Ectodermal cell (in vitro differentiated cells): Measurements from ENCODE around the gene HCN4.

Experiments
- H3K27ac ChIP-seq: 2 replicates; pipeline ENCODE4 v1.7.0; 2013; ENCODE audit warnings: mild to moderate bottlenecking, low read depth, low read length; ENCODE audit not compliant: insufficient read depth, poor library complexity, severe bottlenecking
- H3K27me3 ChIP-seq: 2 replicates; pipeline ENCODE4 v1.7.0; 2013; ENCODE audit warnings: mild to moderate bottlenecking, low read length; ENCODE audit not compliant: insufficient read depth, control insufficient read depth, poor library complexity, severe bottlenecking
- H3K36me3 ChIP-seq: one replicate; pipeline ENCODE4 v1.7.0; 2013; ENCODE audit warnings: low read length; ENCODE audit not compliant: control insufficient read depth, insufficient read depth
- H3K4me1 ChIP-seq: one replicate; pipeline ENCODE4 v1.7.0; 2013; ENCODE audit warnings: low read length; ENCODE audit not compliant: control insufficient read depth, insufficient read depth
- H3K4me3 ChIP-seq: 2 replicates; pipeline ENCODE4 v1.7.0; 2013; ENCODE audit warnings: low read depth, low read length, control low read depth; ENCODE audit not compliant: insufficient read depth
- H3K9me3 ChIP-seq: 2 replicates; pipeline ENCODE4 v1.7.0; 2013; ENCODE audit warnings: mild to moderate bottlenecking, low read length, moderate library complexity; ENCODE audit not compliant: control insufficient read depth
- WGBS, 2 experiments: methylation state at CpG; one replicate each; pipeline ENCODE4 v1.1.7; 2013; ENCODE audit warnings: missing lambda C conversion rate in 2 of 2; 5-methylcytosine and 5-hydroxymethylcytosine counted together

Gene HCN4

DNA sequence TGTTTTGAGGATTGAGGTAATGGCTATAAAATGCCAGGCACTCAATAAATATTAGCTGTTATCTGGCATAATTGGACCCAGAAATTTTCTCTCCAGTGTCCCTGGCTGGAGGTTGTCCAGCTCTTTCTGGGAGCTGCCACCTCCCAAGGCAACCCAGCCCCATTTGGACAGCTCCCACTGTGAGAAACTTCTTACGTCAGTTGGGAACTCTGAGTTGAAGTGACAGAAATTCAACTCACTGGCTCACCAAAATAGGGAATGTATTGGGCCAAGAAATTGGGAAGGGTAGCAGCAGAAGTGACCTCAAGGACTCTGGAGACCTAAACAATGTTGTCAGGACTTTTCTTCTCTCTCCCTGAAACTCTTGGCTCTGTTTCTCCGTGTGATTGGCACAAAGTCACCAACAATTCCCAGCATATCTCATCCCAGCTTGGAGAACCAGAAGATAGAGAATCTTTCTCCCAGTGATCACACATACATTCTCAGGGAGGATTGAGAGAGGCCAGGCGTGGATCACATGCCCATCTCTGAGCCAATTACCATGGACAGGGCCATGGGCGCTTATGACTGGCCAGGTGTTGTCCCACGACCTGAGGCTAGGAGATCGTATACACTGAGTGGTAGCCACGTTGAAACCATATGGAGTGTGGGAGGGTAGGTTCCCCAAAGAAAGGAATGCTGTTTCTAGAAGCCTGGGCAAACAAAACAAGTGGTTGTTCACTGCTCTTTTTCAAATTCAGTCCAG, 22.5 kb upstream of the HCN4 start:
- Histone ChIP-seq H3K4me1 (no peaks in the 10 kb centered on the region), H3K9me3 (no peaks in the 10 kb centered on the region), H3K36me3 (no peaks in the 10 kb centered on the region), H3K27me3 (no peaks in the 10 kb centered on the region), H3K27ac (no peak overlapping the region), H3K4me3 (no peak overlapping the region)
- WGBS, 2 experiments = 89 to 91% methylated on average over 7 of the region's 7 CpGs

DNA sequence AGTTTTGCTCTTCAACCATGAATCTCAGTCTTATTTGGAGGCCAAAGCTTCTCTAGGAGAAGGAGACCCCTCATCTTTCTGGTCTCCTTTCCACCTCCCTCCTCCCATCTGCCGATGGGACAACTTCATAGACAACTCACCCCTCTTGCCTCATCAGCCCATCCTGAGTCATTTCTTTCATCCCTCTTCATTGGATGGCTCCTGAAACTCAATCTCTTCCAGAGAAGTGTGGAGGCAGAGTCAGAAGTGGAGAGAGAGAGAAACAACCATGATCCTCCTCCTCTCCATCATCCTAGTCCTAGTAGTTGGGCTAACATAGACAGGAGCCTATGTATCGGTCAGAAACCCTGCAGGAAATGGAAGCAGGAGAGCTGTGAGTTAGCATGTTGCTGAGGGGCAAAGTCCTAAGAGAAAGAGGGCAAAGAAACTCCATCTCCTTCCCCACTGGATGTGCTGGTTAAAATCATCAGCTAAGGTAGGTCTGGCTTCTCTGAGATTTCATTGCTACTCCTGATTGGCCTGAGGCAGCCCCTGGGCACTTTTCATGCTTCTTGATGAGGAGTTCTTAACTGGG, 21.3 kb upstream of the HCN4 start:
- Histone ChIP-seq H3K36me3 (no peaks in the 10 kb centered on the region), H3K27ac (no peak overlapping the region), H3K4me1 (no peaks in the 10 kb centered on the region), H3K4me3 (no peak overlapping the region), H3K27me3 (no peaks in the 10 kb centered on the region), H3K9me3 (no peaks in the 10 kb centered on the region)
- WGBS, 2 experiments = 93 to 100% methylated on average over 2 of the region's 2 CpGs

DNA sequence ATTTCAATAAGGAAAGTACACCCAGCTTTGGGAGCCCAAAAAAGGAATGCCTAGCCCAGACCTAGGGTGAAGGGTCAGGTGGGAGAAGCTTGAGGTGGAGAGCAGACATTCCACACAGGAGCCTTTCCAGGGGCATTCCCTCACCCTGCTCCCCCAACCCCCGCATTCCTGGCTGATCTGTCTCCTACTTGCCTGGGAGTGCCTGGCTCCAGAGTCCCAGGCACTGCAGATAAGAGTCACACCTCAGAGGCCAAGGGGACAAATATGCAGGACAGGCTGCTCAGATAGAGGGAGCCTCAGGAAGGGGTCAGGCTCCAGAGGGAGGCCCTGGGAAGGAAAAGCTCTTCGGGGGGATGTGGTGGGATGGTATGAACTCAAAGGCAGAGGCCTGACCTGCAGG, 20.8 kb upstream of the HCN4 start:
- H3K27ac ChIP-seq = no peak overlapping the region
- no peaks in the 10 kb centered on the region for H3K4me1 ChIP-seq
- H3K27me3 ChIP-seq = no peaks in the 10 kb centered on the region
- H3K36me3 ChIP-seq = no peaks in the 10 kb centered on the region
- no peaks in the 10 kb centered on the region for H3K9me3 ChIP-seq
- 86 to 90% methylated on average over 2 of the region's 2 CpGs for WGBS, 2 experiments
- H3K4me3 ChIP-seq = no peak overlapping the region

DNA sequence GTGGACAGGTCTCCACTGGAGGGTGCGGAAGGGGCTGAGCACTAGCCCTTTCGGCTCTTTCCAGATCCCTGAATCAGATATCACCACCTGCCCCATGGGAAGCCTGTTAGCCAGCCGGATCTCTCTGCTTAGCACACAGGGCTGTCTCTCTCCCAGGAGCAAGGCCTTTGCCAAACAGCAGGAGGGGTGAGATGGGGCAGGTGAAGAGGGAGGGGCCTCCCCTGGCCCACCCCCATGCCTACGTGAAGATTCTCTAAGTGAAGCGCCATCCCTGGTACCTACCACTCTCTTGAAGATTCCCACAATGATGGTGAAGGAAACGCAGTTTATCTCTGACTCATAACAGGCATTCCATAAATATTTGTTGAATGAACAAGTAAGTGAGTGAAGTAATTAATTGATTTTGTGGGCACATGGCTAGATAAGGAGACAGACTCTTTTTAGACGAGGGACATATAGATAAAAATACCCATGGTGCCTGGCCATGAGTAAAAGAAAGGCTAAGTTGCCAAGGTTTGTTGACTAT, 19.6 kb upstream of the HCN4 start:
- 71 to 81% methylated on average over 7 of the region's 7 CpGs for WGBS, 2 experiments
- Histone ChIP-seq H3K27me3 (no peaks in the 10 kb centered on the region), H3K9me3 (no peaks in the 10 kb centered on the region), H3K4me1 (no peaks in the 10 kb centered on the region), H3K36me3 (no peaks in the 10 kb centered on the region), H3K27ac (no peak overlapping the region), H3K4me3 (no peak overlapping the region)

DNA sequence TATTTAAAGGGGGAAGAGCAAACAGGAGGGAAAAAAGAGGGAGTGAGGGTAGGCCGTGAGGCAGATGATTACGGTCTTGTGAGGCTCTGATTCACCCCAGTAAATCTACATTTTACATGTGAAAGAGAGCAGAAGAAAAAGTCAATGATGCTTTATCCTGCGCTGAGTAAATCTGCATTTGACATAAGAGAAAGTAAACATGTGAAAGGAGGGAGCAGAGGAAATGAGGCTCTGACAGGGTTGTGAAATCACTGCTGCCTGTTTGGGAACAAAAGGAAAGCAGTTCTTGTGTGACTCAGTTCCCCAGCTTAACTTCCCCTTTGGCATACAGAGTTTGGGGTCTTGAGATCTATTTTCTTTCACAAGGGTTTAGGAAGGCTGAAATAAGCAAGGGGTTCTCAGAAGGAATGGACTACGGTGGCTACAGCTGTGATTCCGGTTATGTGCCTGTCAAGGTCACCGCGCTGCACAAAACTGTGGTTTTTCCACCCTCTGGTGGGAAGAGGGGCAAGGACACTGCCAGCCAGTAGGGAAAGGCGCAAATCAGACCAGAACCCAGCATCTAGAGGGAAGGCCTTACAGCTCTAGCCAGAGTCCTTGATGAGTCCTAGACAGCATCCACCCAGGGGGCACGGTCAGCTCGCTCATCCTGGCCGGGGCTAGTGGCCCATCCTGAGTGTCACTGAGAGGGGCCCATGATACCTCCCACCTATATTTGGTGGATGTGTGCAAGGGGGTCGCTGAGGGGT, 18.9 kb upstream of the HCN4 start:
- no peaks in the 10 kb centered on the region for H3K27me3 ChIP-seq
- no peaks in the 10 kb centered on the region for H3K36me3 ChIP-seq
- 56 to 60% methylated on average over 12 of the region's 12 CpGs for WGBS, 2 experiments
- H3K27ac ChIP-seq = no peak overlapping the region
- H3K9me3 ChIP-seq = no peaks in the 10 kb centered on the region
- no peaks in the 10 kb centered on the region for H3K4me1 ChIP-seq
- no peak overlapping the region for H3K4me3 ChIP-seq

DNA sequence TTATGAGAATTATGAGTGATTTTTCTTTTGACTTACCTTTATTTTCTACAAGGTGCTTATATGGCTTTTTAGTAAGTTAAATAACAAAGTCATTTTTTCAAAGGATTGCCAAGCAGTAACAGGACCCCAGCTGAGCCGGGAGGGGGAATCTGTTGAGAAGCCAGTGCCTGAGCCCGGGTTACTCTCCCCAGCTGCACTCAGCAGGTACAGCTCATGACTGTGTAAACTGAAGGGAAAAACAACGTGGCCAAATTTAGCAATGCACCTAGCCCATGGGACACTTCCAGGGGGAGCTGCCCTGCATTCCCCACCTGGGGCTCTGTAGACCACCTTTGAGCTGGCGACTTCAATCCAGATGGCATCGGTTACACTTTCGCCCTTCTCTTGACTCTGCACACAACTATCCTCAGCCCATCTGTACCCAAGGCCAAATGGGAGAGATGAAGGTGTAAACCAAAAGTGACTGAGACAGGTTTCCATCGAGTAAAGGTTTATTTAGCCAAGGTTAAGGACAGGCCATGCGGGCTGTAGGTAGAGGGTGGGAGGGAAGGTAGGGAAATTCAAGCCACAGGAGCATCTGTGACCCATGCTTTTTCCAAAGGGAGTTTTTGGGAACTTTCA, 18.2 kb upstream of the HCN4 start:
- no peak overlapping the region for H3K27ac ChIP-seq
- H3K36me3 ChIP-seq = no peaks in the 10 kb centered on the region
- no peak overlapping the region for H3K4me3 ChIP-seq
- no peaks in the 10 kb centered on the region for H3K9me3 ChIP-seq
- 31% methylated on average over 8 of the region's 8 CpGs for WGBS, 2 experiments
- no peaks in the 10 kb centered on the region for H3K4me1 ChIP-seq
- no peaks in the 10 kb centered on the region for H3K27me3 ChIP-seq

DNA sequence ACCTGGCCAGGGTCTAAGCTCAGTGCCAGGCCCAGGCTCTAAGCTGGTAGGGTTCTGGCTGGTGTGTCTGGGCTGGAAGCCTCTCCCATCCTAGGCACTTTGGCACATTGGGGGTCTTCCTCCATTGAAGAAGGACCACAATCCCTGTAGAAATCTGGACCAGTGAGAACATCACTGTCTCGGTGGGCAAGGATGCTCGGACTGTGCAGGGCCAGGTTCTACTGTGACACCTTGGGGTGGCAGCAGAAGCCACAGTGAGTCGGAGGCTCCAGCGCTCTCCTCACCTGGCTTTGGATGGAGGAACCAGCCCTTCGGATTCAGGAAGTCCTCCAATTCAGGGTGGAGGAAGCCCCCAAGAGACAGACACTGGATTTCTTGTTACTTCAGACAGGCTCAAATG, 17.5 kb upstream of the HCN4 start:
- Histone ChIP-seq H3K27ac (no peak overlapping the region), H3K4me3 (no peak overlapping the region), H3K4me1 (no peaks in the 10 kb centered on the region), H3K36me3 (no peaks in the 10 kb centered on the region), H3K9me3 (no peaks in the 10 kb centered on the region), H3K27me3 (no peaks in the 10 kb centered on the region)
- WGBS, 2 experiments = 89 to 92% methylated on average over 5 of the region's 5 CpGs

DNA sequence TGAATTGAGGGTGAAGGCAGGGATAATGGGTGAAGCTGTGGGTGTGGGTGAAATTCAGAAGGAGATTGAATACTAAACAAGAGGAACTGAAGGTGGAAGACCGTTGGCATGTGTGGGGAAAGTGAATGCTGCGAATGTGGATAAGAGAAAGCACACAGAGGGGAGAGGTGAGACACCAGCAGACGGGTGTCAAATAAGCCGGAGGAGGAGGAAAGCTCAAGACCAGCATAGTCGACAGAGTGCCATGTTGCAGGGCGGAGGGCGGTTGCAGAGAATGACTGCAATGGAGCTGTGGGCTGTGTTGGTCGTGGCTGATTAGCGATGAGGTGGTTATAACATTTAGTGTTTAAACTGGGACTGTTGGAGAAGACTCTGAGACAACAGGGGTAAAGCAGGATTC, 16.4 kb upstream of the HCN4 start:
- Histone ChIP-seq H3K36me3 (no peaks in the 10 kb centered on the region), H3K27me3 (no peaks in the 10 kb centered on the region), H3K27ac (no peak overlapping the region), H3K9me3 (no peaks in the 10 kb centered on the region), H3K4me3 (no peak overlapping the region), H3K4me1 (no peaks in the 10 kb centered on the region)
- WGBS, 2 experiments = 92 to 93% methylated on average over 9 of the region's 9 CpGs

DNA sequence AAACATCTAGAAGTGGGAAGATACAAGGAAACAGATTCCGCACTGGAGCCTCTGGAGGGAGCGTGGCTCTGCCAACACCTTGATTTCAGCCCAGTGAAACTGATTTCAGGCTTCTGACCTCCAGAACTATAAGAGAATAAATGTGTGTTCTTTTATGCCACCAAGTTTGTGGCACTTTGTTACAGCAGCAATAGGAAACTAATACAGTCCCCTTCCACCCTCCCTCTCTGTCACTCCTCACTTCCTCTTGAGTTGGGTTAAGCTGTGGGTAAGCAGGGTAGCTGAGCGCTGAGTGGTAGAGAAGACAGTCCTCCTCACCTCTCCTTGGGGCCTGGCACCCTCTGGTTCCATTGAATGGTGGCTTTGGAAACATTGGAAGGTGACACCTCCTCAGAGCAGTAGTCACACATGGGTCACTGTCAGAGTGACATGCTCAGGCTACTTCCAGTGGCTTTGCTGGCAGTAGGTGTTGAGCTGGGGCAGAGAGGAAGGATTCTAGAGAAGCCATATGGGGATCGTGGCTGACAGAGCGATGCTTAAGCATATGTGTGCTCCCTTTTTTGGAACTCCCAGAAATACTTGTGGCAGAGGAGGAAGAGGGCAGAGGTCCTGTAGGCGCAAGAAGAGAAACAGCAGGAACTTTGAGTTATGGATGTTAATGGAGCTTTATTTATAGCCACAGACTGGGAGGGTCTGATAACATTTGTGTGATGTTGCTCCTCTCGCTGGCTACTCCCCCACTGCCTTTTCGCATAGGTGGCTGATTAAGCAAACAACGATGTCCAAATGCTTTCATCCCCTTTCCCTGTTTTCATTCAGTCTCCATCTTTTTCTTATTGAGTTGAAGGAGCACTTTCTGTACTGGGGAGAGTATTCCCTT, 14.8 kb upstream of the HCN4 start:
- H3K27me3 ChIP-seq = no peaks in the 10 kb centered on the region
- H3K4me3 ChIP-seq = no peak overlapping the region
- H3K4me1 ChIP-seq = no peaks in the 10 kb centered on the region
- H3K9me3 ChIP-seq = no peaks in the 10 kb centered on the region
- WGBS, 2 experiments = 90 to 95% methylated on average over 9 of the region's 9 CpGs
- H3K27ac ChIP-seq = no peak overlapping the region
- H3K36me3 ChIP-seq = no peaks in the 10 kb centered on the region
